ENCODE results near the gene SRCAP.

GRCh38 chr16:30766206-30766932, 67.4 kb downstream of the SRCAP start:
- no peak for TF ChIP-seq CTCF (conservative IDR thresholded peaks at IDR 0.05; ENCODE audit: low read length)
- no peak for TF ChIP-seq EZH2phosphoT487 (IDR thresholded peaks at IDR 0.05; ENCODE audit: borderline replicate concordance)

Data from Loucy (cell line).